Left ventricle myocardium inferior (tissue), 1 donor: ENCODE measurements around the gene YEATS4. TPM values are rescaled to one million over a fixed set of nuclear protein-coding genes. Genes with fewer than 3 reads are reported as not detected.
A peak's percentile ranks its signal among the peaks of the same experiment; 100 is the strongest.

Source experiments
- DNase-seq: peaks from one replicate; pipeline ENCODE4 v3.0.0-alpha.2; 2020
- H3K27ac ChIP-seq: fragments of 200-600 bp; replicated peaks from 2 replicates; pipeline ENCODE4 v1.8.0; 2021
- H3K27me3 ChIP-seq: fragments of 200-600 bp; 2 replicates; pipeline ENCODE4 v1.8.0; 2021; ENCODE audit warnings: low read depth
- H3K36me3 ChIP-seq: fragments of 200-600 bp; 2 replicates; pipeline ENCODE4 v1.8.0; 2021
- H3K4me1 ChIP-seq: fragments of 200-600 bp; 2 replicates; pipeline ENCODE4 v1.8.0; 2021
- H3K4me3 ChIP-seq: fragments of 200-600 bp; 2 replicates; pipeline ENCODE4 v1.8.0; 2021; ENCODE audit warnings: mild to moderate bottlenecking, moderate library complexity
- H3K9me3 ChIP-seq: fragments of 200-600 bp; replicated peaks from 2 replicates; pipeline ENCODE4 v1.8.0; 2021
- CTCF ChIP-seq: fragments of 200-600 bp; IDR thresholded peaks from 2 replicates; pipeline ENCODE4 v1.8.0; 2021; ENCODE audit warnings: antibody characterized with exemption, mild to moderate bottlenecking, borderline replicate concordance
- intact Hi-C: fragments of 100-400 bp; cut with micrococcal nuclease; formaldehyde crosslinking; loops from one replicate; pipeline ENCODE4 v1.11.0; 2022
- total RNA-seq: library from RNA; stranded (reverse); fragmentation: NEBNext Ultra II Directional; extraction: Animal tissue kit (Norgen Biotek cat#: 25700); gene quantifications from one replicate; pipeline ENCODE4 v1.2.1, GENCODE V29; 2021
- donor health status: DM: no; HTN: yes; CAD: no; lungs with severe emphysema.

The YEATS4 gene
- total RNA-seq, 1 donor from 2014 or later: 12.8 TPM

- Histone ChIP-seq H3K27me3 (no peaks in the 10 kb centered on the region), H3K4me1 (no peaks in the 10 kb centered on the region), H3K27ac (no peak overlapping the region), H3K9me3 (no peaks in the 10 kb centered on the region), H3K4me3 (no peak overlapping the region), H3K36me3 (peaks cover 7% of the 10 kb centered on the region)
- no peak for DNase-seq
- intact Hi-C loops: loop anchor here (10.0 kb wide), 1 partner anchor 190 kb away; no protein-coding TSS in a partner anchor
- no peak for TF ChIP-seq CTCF
Observed at GRCh38 chr12:69385038-69385437, 25.5 kb downstream of the YEATS4 start.

- Histone ChIP-seq H3K9me3 (no peaks in the 10 kb centered on the region), H3K4me1 (no peaks in the 10 kb centered on the region), H3K27ac (no peak overlapping the region), H3K36me3 (peaks cover 5% of the 10 kb centered on the region), H3K4me3 (no peak overlapping the region), H3K27me3 (no peaks in the 10 kb centered on the region)
- no peak for DNase-seq
- TF ChIP-seq CTCF: no peak
- intact Hi-C loops: loop anchor here (10.0 kb wide), 1 partner anchor 188 kb away; no protein-coding TSS in a partner anchor
Observed at GRCh38 chr12:69386921-69387320, 27.4 kb downstream of the YEATS4 start.

GRCh38 chr12:69388371-69388770 is 28.8 kb downstream of the YEATS4 start:
- TF ChIP-seq CTCF: peak; percentile 68
- H3K36me3 ChIP-seq: peaks cover 5% of the 10 kb centered on the region
- no peak overlapping the region for H3K4me3 ChIP-seq
- no peaks in the 10 kb centered on the region for H3K9me3 ChIP-seq
- intact Hi-C loops: loop anchor here (10.0 kb wide), 1 partner anchor 186 kb away; no protein-coding TSS in a partner anchor
- no peaks in the 10 kb centered on the region for H3K4me1 ChIP-seq
- no peaks in the 10 kb centered on the region for H3K27me3 ChIP-seq
- no peak for DNase-seq
- no peak overlapping the region for H3K27ac ChIP-seq

GRCh38 chr12:69389831-69390230 is 30.3 kb downstream of the YEATS4 start:
- peaks cover 5% of the 10 kb centered on the region for H3K36me3 ChIP-seq
- no peaks in the 10 kb centered on the region for H3K9me3 ChIP-seq
- H3K4me3 ChIP-seq: no peak overlapping the region
- intact Hi-C loops: loop anchor here (10.0 kb wide), 1 partner anchor 185 kb away; no protein-coding TSS in a partner anchor
- H3K4me1 ChIP-seq: no peaks in the 10 kb centered on the region
- no peaks in the 10 kb centered on the region for H3K27me3 ChIP-seq
- H3K27ac ChIP-seq: no peak overlapping the region
- TF ChIP-seq CTCF: no peak
- no peak for DNase-seq

- no peak for TF ChIP-seq CTCF
- Histone ChIP-seq H3K36me3 (peaks cover 11% of the 10 kb centered on the region), H3K4me3 (no peak overlapping the region), H3K9me3 (peaks cover 6% of the 10 kb centered on the region), H3K27ac (no peak overlapping the region), H3K27me3 (no peaks in the 10 kb centered on the region), H3K4me1 (no peaks in the 10 kb centered on the region)
- intact Hi-C loops: no loop called here
- DNase-seq: no peak
Observed at GRCh38 chr12:69392179-69392928, 32.8 kb downstream of the YEATS4 start.
